ENCODE results near the gene PIAS1.

- TF ChIP-seq CTCF (IDR thresholded peaks at IDR 0.05) (no peak), POLR2AphosphoS5 (IDR thresholded peaks at IDR 0.05) (no peak), POLR2A (IDR thresholded peaks at IDR 0.05) (no peak), EP300 (IDR thresholded peaks at IDR 0.05) (no peak)
Observed at GRCh38 chr15:68042855-68043222, 11.3 kb upstream of the PIAS1 start.
